Ascending aorta (tissue), 2 donors: ENCODE measurements around the gene ZBTB2. TPM values are rescaled to one million over a fixed set of nuclear protein-coding genes. Genes with fewer than 3 reads are reported as not detected.

Experiments used
- DNase-seq, 2 donors: peaks; one replicate each; pipeline ENCODE4 v3.0.0-alpha.2; 2019; ENCODE audit warnings: low spot score in 2 of 2
- H3K27ac ChIP-seq, 2 donors: fragments of 200-600 bp; sonication (generic); one replicate each; pipeline ENCODE4 v1.5.1; 2016 to 2017; ENCODE audit warnings: mild to moderate bottlenecking in 1 of 2
- H3K27me3 ChIP-seq: fragments of 200-600 bp; sonication (generic); one replicate; pipeline ENCODE4 v1.5.1; 2017
- H3K36me3 ChIP-seq, 2 donors: fragments of 200-600 bp; sonication (generic); one replicate each; pipeline ENCODE4 v1.5.1; 2016
- H3K4me1 ChIP-seq, 2 donors: fragments of 200-600 bp; sonication (generic); one replicate each; pipeline ENCODE4 v1.5.1; 2016 to 2017; ENCODE audit warnings: mild to moderate bottlenecking in 1 of 2
- H3K4me3 ChIP-seq, 2 donors: fragments of 200-600 bp; sonication (generic); one replicate each; pipeline ENCODE4 v1.5.1; 2016 to 2017; ENCODE audit warnings: mild to moderate bottlenecking in 1 of 2
- H3K9me3 ChIP-seq, 2 donors: fragments of 200-600 bp; sonication (generic); one replicate each; pipeline ENCODE4 v1.5.1; 2016
- CTCF ChIP-seq, 3 experiments: fragments of 200-600 bp in 2 of 3; fragments of 450-650 bp in 1 of 3; sonication (generic) in 2 of 3; IDR thresholded peaks; one replicate each; pipeline ENCODE4 v1.5.1; 2016 to 2019; ENCODE audit warnings: antibody characterized with exemption in 3 of 3, mild to moderate bottlenecking in 1 of 3, moderate library complexity in 1 of 3
- intact Hi-C: fragments of 100-400 bp; cut with DNase I; formaldehyde crosslinking; loops from one replicate; pipeline ENCODE4 v1.15.1; 2023
- total RNA-seq: library from RNA; depleted of rRNA; stranded (reverse); fragments of >200 nt; gene quantifications from one replicate; pipeline ENCODE4 v1.1.0, GENCODE V29; 2016

The ZBTB2 gene
- total RNA-seq, 1 donor from 2014 or later = 9.9 TPM

DNA sequence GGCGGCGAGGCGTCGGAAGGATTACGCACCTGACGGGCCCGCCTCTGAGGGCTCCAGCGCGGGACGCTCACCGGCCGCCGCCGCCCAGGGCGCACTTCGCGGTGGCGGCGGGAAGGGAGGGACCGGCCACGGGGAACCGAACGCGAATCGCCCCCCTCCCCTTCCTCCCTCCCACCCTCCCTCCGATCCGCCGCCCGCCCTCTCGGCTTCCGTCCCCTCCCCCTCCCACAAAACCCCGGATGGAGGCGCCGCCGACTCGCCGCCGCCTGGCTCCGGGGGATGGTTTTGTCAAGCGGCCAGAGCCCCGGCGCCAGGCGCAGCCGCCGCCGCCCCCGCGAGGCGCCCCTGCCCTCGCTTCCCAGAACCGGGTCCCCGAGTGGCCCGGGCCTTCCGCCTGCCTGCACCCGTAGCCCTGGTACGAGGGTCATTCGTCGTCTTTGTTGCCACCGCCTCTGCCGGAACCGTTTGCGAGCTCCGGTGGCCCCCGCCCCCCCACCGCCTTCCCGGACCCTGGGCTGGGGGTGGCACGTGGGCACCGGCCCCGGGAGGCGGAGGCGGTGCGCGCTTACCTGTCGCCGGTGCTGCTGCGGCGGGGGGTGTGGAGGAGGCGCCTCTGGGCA is 398 bp downstream of the ZBTB2 start:
- DNase-seq = peak in 1 of 2 donors; percentile 85
- intact Hi-C loops = loop anchor here (1.0 to 5.0 kb wide), 3 partner anchors 46 to 86 kb away; partner anchors contain the start of gene RMND1
- no peaks in the 10 kb centered on the region for H3K36me3 ChIP-seq
- peak overlapping the region; percentile 98 to 100 for H3K27ac ChIP-seq
- peaks cover 5 to 31% of the 10 kb centered on the region in 2 donors for H3K4me1 ChIP-seq
- H3K4me3 ChIP-seq = peak overlapping the region; percentile 76 to 98
- no peak for TF ChIP-seq CTCF (IDR thresholded peaks at IDR 0.05)
- H3K9me3 ChIP-seq = no peaks in the 10 kb centered on the region
- H3K27me3 ChIP-seq = no peaks in the 10 kb centered on the region

- no peaks in the 10 kb centered on the region for H3K36me3 ChIP-seq
- TF ChIP-seq CTCF (IDR thresholded peaks at IDR 0.05) = no peak
Observed at GRCh38 chr6:151390276-151390850, 996 bp downstream of the ZBTB2 start.

GRCh38 chr6:151389618-151390275 is 1.6 kb downstream of the ZBTB2 start:
- H3K4me3 ChIP-seq = peak overlapping the region; percentile 76 to 98
- H3K9me3 ChIP-seq = no peaks in the 10 kb centered on the region
- peak in 1 of 2 donors; percentile 87 for DNase-seq
- peak overlapping the region; percentile 98 to 100 for H3K27ac ChIP-seq
- H3K27me3 ChIP-seq = no peaks in the 10 kb centered on the region
- H3K36me3 ChIP-seq = no peaks in the 10 kb centered on the region
- no peak for TF ChIP-seq CTCF (IDR thresholded peaks at IDR 0.05)
- intact Hi-C loops = loop anchor here (1.0 to 5.0 kb wide), 3 partner anchors 48 to 88 kb away; partner anchors contain the start of gene RMND1
- peaks cover 5 to 24% of the 10 kb centered on the region in 2 donors for H3K4me1 ChIP-seq

More at GRCh38 chr6:151390276-151390850, 996 bp downstream of the ZBTB2 start:
- peak; percentile 93 to 99 for DNase-seq
- peak overlapping the region; percentile 98 to 100 for H3K27ac ChIP-seq
- H3K9me3 ChIP-seq = no peaks in the 10 kb centered on the region
- peak overlapping the region; percentile 76 to 98 for H3K4me3 ChIP-seq
- H3K4me1 ChIP-seq = peaks cover 5 to 25% of the 10 kb centered on the region in 2 donors
- H3K27me3 ChIP-seq = no peaks in the 10 kb centered on the region
- intact Hi-C loops = loop anchor here (1.0 to 5.0 kb wide), 3 partner anchors 47 to 87 kb away; partner anchors contain the start of gene RMND1

DNA sequence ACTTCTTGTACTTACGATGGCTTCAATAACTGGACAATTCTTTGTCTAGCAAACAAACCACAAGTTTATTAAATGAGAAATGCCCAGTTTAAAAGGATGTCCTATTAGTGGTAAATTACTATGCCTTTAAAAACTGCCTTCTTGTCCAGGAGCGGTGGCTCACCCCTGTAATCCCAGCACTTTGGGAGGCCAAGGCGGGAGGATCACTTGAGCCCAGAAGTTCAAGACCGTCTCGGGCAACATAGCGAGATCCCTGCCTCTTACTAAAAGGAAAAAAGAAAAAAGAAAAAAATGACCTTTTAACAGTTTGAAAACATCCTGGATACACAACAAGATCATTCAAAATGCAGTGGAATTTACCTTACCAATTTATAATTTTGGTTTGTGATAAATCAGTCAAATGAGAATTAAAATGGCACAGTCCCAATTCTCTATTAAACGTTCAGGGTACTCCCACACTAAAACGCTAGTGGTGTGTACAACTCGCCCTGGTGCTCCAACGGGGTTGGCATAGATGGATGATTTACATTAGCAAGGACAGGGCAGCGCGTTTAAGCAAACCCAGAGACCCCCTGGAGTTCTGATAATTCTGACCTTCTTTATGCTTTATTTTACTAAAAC is 2.3 kb downstream of the ZBTB2 start:
- Histone ChIP-seq H3K36me3 (no peaks in the 10 kb centered on the region), H3K4me3 (peak overlapping the region; percentile 76 to 98), H3K4me1 (peaks cover 5 to 24% of the 10 kb centered on the region in 2 donors), H3K9me3 (no peaks in the 10 kb centered on the region), H3K27me3 (no peaks in the 10 kb centered on the region), H3K27ac (peak overlapping the region; percentile 98 to 100)
- intact Hi-C loops = no loop called here
- no peak for DNase-seq
- TF ChIP-seq CTCF (IDR thresholded peaks at IDR 0.05) = no peak

DNA sequence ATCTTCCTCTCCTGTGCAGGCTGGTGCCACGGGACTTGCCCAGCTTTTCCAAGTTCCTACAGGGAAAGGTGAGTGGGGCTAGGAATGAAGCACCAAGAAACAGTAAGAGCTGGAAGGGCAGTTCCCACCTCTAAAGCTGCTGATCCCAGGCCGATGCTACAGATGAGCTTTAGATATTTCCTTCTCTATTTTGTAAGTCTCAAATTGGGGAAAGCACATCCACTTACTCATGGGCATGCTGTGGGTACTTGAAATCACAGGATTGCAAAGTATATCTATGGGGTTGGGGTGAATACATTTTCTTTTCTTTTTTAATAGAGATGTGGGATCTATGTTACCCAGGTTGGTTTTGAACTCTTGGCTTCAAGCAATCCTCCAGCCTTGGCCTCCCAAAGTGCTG is 3.1 kb downstream of the ZBTB2 start:
- no peaks in the 10 kb centered on the region for H3K36me3 ChIP-seq
- no peaks in the 10 kb centered on the region for H3K9me3 ChIP-seq
- peak overlapping the region; percentile 5 to 98 for H3K27ac ChIP-seq
- TF ChIP-seq CTCF (IDR thresholded peaks at IDR 0.05) = no peak
- peaks cover 4 to 16% of the 10 kb centered on the region in 2 donors for H3K4me1 ChIP-seq
- H3K4me3 ChIP-seq = no peak overlapping the region
- intact Hi-C loops = no loop called here
- no peaks in the 10 kb centered on the region for H3K27me3 ChIP-seq
- no peak for DNase-seq
